ENCODE results near the gene OGFOD3. TPM values are rescaled to one million over a fixed set of nuclear protein-coding genes. Genes with fewer than 3 reads are reported as not detected.

Gene OGFOD3
- polyA plus RNA-seq, 2 of the 4 experiments (the other 2 are of a cell fraction), result 15.2 to 19.8 TPM

DNA sequence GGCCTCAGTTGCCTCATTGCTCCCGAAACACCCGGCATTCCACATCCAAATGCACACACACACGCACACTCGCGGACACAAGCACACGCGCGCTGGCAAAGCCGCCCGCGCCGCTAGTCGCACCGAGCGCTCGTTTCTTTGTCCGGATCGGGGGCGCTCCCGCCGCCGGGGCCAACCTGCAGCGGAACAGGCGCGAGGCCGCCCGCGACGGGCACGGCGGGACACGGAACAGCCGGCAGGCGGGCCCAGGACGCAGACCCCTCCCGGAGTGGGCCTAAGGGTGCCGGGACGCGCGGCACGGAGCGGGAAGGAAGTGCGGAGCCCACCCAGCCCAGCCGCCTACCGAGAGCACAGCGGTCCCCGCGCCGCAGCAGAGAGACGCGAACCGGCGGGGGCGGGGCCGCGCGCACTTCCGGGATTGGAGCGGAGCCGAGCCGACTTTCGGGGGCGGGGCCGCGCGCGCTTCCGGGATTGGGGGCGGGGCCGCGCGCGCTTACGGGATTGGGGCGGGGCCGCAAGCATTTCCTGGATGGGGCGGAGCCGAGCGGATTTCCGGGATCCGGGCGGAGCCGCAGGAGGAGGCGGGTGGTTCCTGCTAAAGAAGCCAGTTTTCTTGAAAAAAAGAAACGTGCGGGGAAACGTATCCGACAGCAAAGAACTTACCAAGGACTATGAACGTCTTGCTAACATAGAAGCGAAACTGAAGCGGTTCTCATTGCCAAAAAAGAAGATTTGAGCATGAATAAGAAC lies 32.1 kb upstream of the OGFOD3 start, which contains the start of gene CYBC1:
TSS of gene CYBC1 (minus strand) at position 396 of the 750 bp plus-strand sequence. CDS start 1,498 bp downstream, outside the sequence.
- Histone ChIP-seq H3K4me2 (peak within 1 kb of the TSS; percentile 92), H3K4me1 (peaks cover 13% of the 10 kb centered on the region; the same call in 2 of the 3 replicates), H3K9me3 (no peaks in the 10 kb centered on the region), H3K4me3 (peak within 1 kb of the TSS; percentile 77), H3K27ac (peak within 1 kb of the TSS; percentile 85 to 91)
- peak; percentile 84 to 93 for DNase-seq (ENCODE audit: low read depth in 1 of 2, low spot score in 1 of 2)
- ChIA-PET POLR2A (no interaction called here), CTCF (interaction anchor here (0.8 kb wide), 1 partner anchor 17 kb away, joined by 3 read pairs; no protein-coding TSS in a partner anchor)
- 2% methylated on average over 54 of the region's 91 CpGs for WGBS (ENCODE audit: missing lambda C conversion rate)
- no peak for FAIRE-seq
- peak; percentile 86 to 92 for ATAC-seq
- TF ChIP-seq CHD4 (IDR thresholded peaks at IDR 0.05; ENCODE audit: borderline replicate concordance) (no peak), PHF8 (IDR thresholded peaks at IDR 0.05; ENCODE audit: borderline replicate concordance, low read depth) (peak; percentile 80), HEYL (CRISPR knock-in tag; IDR thresholded peaks at IDR 0.05) (no peak), ESRRA (IDR thresholded peaks at IDR 0.05; ENCODE audit: borderline replicate concordance, low read length) (no peak), KDM5A (IDR thresholded peaks at IDR 0.05) (no peak), RAD21 (conservative IDR thresholded peaks at IDR 0.05 in 1 of 2, IDR thresholded peaks at IDR 0.05 in 1 of 2) (no peak; a peak in 1 of 5 replicates), SMC3 (IDR thresholded peaks at IDR 0.05) (no peak; the same call in 2 of the 3 replicates), FOSB (CRISPR knock-in tag; IDR thresholded peaks at IDR 0.05) (no peak), RNF2 (IDR thresholded peaks at IDR 0.05; ENCODE audit: borderline replicate concordance, low read depth) (no peak), CBX2 (IDR thresholded peaks at IDR 0.05; ENCODE audit: borderline replicate concordance, low read depth) (no peak), FOXS1 (CRISPR knock-in tag; IDR thresholded peaks at IDR 0.05) (no peak), CBX8 (IDR thresholded peaks at IDR 0.05) (no peak), HES2 (IDR thresholded peaks at IDR 0.05) (no peak), TP53 (CRISPR knock-in tag; IDR thresholded peaks at IDR 0.05) (peak; percentile 31; the same call in 1 of the 2 replicates), ATOH8 (CRISPR knock-in tag; IDR thresholded peaks at IDR 0.05; ENCODE audit: low read depth) (no peak), MAX (IDR thresholded peaks at IDR 0.05) (peak; percentile 35; the same call in 1 of the 2 replicates), GATA3 (IDR thresholded peaks at IDR 0.05; ENCODE audit: borderline replicate concordance) (no peak), MAFK (IDR thresholded peaks at IDR 0.05; ENCODE audit: partially characterized antibody) (no peak), NPAS2 (CRISPR knock-in tag; IDR thresholded peaks at IDR 0.05; ENCODE audit: borderline replicate concordance) (no peak), ZSCAN20 (CRISPR knock-in tag; IDR thresholded peaks at IDR 0.05) (no peak), TFCP2L1 (CRISPR knock-in tag; IDR thresholded peaks at IDR 0.05) (0 out of 2 replicates have a peak, but pooled peaks have one; percentile 38), EHF (CRISPR knock-in tag; IDR thresholded peaks at IDR 0.05) (peak; percentile 51; the same call in 1 of the 2 replicates), EHMT2 (IDR thresholded peaks at IDR 0.05; ENCODE audit: low read depth) (no peak), MAZ (IDR thresholded peaks at IDR 0.05; ENCODE audit: borderline replicate concordance, low read depth, low read length) (no peak), RCOR1 (IDR thresholded peaks at IDR 0.05; ENCODE audit: low read depth, low read length) (no peak), MYC (IDR thresholded peaks at IDR 0.05; ENCODE audit: borderline replicate concordance, low read length) (no peak), HOXB13 (CRISPR knock-in tag; IDR thresholded peaks at IDR 0.05; ENCODE audit: low read depth) (no peak), ZNF302 (CRISPR knock-in tag; IDR thresholded peaks at IDR 0.05) (no peak), KDM1A (IDR thresholded peaks at IDR 0.05; ENCODE audit: low read depth) (no peak), POLR2A (IDR thresholded peaks at IDR 0.05; ENCODE audit: low read length) (peak; percentile 88), HDAC2 (IDR thresholded peaks at IDR 0.05) (no peak), HOXB5 (CRISPR knock-in tag; IDR thresholded peaks at IDR 0.05) (0 out of 2 replicates have a peak, but pooled peaks have one; percentile 50), CTCF (IDR thresholded peaks at IDR 0.05) (no peak), SREBF2 (IDR thresholded peaks at IDR 0.05) (no peak), RARB (CRISPR knock-in tag; IDR thresholded peaks at IDR 0.05) (no peak)
- TF ChIP-seq, protein P1, sequence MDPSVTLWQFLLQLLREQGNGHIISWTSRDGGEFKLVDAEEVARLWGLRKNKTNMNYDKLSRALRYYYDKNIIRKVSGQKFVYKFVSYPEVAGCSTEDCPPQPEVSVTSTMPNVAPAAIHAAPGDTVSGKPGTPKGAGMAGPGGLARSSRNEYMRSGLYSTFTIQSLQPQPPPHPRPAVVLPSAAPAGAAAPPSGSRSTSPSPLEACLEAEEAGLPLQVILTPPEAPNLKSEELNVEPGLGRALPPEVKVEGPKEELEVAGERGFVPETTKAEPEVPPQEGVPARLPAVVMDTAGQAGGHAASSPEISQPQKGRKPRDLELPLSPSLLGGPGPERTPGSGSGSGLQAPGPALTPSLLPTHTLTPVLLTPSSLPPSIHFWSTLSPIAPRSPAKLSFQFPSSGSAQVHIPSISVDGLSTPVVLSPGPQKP (IDR thresholded peaks at IDR 0.05; ENCODE audit: low read depth, low read length), result no peak
- TF ChIP-seq, protein P2, sequence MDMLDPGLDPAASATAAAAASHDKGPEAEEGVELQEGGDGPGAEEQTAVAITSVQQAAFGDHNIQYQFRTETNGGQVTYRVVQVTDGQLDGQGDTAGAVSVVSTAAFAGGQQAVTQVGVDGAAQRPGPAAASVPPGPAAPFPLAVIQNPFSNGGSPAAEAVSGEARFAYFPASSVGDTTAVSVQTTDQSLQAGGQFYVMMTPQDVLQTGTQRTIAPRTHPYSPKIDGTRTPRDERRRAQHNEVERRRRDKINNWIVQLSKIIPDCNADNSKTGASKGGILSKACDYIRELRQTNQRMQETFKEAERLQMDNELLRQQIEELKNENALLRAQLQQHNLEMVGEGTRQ (IDR thresholded peaks at IDR 0.05), result no peak
